Hepatocyte (in vitro differentiated cells): ENCODE data around the gene PTPN12.

Experiments
- CTCF ChIP-seq: fragments of 200-600 bp; sonication (generic); IDR thresholded peaks from 2 replicates; pipeline ENCODE4 v1.5.1; 2016; ENCODE audit warnings: antibody characterized with exemption, mild to moderate bottlenecking; ENCODE audit not compliant: poor library complexity
- EZH2 ChIP-seq: fragments of 200-600 bp; sonication (generic); IDR thresholded peaks from 2 replicates; pipeline ENCODE4 v1.6.1; 2016; ENCODE audit warnings: antibody characterized with exemption, mild to moderate bottlenecking, borderline replicate concordance

- TF ChIP-seq CTCF, result no peak
- TF ChIP-seq EZH2, result no peak
Observed at GRCh38 chr7:77566421-77566820, 29.3 kb downstream of the PTPN12 start.
